AG09309 (cell line): Measurements from ENCODE around the gene BORCS8.
"Not testable (repeated sequence)": the region's sequence is repeated elsewhere in the genome, so short reads cannot be mapped to it uniquely, and the experiment has no call there.

Experiments
- DNase-seq: peaks from one replicate; pipeline ENCODE4 v3.0.0-alpha.2; 2010; ENCODE audit warnings: low read depth
- H3K4me3 ChIP-seq: 2 replicates; pipeline ENCODE4 v1.5.1; 2011; ENCODE audit warnings: mild to moderate bottlenecking, low read depth, low read length, moderate library complexity; ENCODE audit not compliant: control insufficient read depth
- TF ChIP-seq, protein P1 (sequence below): IDR thresholded peaks from 2 replicates; pipeline ENCODE4 v1.5.1; 2011; ENCODE audit warnings: mild to moderate bottlenecking, low read depth, low read length, inconsistent platforms; ENCODE audit not compliant: insufficient read depth, control insufficient read depth; ENCODE audit errors: missing control alignments

BORCS8 gene

DNA sequence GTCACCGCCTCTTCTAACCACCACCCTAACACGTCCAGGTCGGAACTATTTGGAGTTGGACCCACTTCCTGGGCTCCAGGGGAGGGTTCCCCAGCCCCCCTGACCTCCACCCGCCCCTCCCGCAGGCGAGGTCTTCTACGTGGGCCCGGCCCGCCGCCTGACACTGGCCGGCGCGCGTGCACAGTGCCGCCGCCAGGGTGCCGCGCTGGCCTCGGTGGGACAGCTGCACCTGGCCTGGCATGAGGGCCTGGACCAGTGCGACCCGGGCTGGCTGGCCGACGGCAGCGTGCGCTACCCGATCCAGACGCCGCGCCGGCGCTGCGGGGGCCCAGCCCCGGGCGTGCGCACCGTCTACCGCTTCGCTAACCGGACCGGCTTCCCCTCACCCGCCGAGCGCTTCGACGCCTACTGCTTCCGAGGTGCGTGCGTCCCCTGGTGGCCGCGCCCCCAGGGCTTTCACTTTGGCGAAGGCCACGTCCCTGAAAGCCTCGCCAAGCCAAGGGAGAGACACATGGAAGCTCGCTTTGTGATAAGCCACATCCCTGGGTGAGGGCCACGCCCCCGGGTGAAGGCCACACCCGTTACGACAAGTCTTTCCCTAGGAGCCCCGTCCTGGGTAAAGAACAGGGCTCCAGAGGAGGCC lies 33.0 kb upstream of the BORCS8 start:
- TF ChIP-seq, protein P1, sequence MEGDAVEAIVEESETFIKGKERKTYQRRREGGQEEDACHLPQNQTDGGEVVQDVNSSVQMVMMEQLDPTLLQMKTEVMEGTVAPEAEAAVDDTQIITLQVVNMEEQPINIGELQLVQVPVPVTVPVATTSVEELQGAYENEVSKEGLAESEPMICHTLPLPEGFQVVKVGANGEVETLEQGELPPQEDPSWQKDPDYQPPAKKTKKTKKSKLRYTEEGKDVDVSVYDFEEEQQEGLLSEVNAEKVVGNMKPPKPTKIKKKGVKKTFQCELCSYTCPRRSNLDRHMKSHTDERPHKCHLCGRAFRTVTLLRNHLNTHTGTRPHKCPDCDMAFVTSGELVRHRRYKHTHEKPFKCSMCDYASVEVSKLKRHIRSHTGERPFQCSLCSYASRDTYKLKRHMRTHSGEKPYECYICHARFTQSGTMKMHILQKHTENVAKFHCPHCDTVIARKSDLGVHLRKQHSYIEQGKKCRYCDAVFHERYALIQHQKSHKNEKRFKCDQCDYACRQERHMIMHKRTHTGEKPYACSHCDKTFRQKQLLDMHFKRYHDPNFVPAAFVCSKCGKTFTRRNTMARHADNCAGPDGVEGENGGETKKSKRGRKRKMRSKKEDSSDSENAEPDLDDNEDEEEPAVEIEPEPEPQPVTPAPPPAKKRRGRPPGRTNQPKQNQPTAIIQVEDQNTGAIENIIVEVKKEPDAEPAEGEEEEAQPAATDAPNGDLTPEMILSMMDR = peak; percentile 53
- DNase-seq = peak; percentile 1
- no peak overlapping the region; the same call in 1 of the 2 replicates for H3K4me3 ChIP-seq

- DNase-seq = no peak
- no peak overlapping the region for H3K4me3 ChIP-seq
- TF ChIP-seq, protein P1 = no peak
Observed at GRCh38 chr19:19224150-19224851, 32.3 kb upstream of the BORCS8 start.

GRCh38 chr19:19223636-19224035 lies 31.7 kb upstream of the BORCS8 start:
- TF ChIP-seq, protein P1 = no peak
- no peak overlapping the region for H3K4me3 ChIP-seq
- DNase-seq = no peak

- TF ChIP-seq, protein P1 = no peak
- DNase-seq = no peak
- H3K4me3 ChIP-seq = no peak overlapping the region
Observed at GRCh38 chr19:19223060-19223459, 31.1 kb upstream of the BORCS8 start.

DNA sequence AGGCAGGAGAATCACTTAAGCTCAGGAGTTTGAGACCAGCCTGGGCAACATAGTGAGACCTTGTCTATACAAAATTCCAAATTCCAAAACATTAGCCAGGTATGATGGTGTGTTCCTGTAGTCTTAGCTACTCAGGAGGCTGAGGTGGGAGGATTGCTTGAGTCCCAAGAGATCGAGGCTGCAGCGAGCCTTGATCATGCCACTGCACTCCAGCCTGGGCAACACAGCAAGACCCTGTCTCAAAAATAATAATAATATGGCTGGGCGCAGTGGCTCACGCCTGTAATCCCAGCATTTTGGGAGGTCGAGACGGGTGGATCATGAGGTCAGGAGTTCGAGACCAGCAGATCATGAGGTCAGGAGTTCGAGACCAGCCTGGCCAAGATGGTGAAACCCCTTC lies 29.0 kb upstream of the BORCS8 start:
- H3K4me3 ChIP-seq, DNase-seq: not testable (repeated sequence)

DNA sequence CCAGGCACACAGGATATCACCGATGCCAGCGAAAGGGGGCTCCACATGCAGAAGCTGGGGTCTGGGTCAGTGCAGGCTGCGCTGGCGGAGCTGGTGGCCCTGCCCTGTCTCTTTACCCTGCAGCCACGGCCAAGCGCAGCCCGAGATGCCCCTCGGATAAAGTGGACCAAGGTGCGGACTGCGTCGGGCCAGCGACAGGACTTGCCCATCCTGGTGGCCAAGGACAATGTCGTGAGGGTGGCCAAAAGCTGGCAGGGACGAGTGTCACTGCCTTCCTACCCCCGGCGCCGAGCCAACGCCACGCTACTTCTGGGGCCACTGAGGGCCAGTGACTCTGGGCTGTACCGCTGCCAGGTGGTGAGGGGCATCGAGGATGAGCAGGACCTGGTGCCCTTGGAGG lies 27.0 kb upstream of the BORCS8 start:
- no peak overlapping the region for H3K4me3 ChIP-seq
- TF ChIP-seq, protein P1 = no peak
- DNase-seq = no peak

DNA sequence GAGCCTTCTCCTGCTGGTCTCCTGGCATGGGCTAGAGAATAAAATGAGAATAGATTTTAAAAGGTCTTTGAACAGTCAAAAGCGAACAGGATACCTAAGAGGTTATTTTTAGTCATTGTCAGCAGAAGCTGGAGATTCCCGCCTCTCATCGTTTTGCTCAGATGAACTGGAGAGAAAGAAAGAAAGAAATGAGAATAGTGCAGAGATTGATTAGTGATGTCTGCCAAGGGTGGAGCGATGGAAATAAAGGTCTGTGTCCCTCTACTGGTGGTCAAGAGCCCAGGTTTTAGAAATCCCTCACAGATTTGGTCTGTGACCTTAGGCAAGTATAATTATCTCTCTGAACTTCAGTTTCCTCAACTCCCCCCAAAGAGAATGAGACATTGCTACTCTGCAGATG lies 25.1 kb upstream of the BORCS8 start:
- no peak overlapping the region for H3K4me3 ChIP-seq
- DNase-seq = no peak
- TF ChIP-seq, protein P1 = peak; percentile 4
